K562 treated with DMSO at 1 percent for 12 hours (cell line): ENCODE data around the gene TKTL2. TPM values are rescaled to one million over a fixed set of nuclear protein-coding genes. Genes with fewer than 3 reads are reported as not detected.

Source experiments
- total RNA-seq: library from RNA; unstranded; fragments of 300-600 nt; gene quantifications from 2 replicates; pipeline ENCODE4 v1.2.3, GENCODE V29; 2022; ENCODE audit not compliant: insufficient read depth

TKTL2 gene, protein sequence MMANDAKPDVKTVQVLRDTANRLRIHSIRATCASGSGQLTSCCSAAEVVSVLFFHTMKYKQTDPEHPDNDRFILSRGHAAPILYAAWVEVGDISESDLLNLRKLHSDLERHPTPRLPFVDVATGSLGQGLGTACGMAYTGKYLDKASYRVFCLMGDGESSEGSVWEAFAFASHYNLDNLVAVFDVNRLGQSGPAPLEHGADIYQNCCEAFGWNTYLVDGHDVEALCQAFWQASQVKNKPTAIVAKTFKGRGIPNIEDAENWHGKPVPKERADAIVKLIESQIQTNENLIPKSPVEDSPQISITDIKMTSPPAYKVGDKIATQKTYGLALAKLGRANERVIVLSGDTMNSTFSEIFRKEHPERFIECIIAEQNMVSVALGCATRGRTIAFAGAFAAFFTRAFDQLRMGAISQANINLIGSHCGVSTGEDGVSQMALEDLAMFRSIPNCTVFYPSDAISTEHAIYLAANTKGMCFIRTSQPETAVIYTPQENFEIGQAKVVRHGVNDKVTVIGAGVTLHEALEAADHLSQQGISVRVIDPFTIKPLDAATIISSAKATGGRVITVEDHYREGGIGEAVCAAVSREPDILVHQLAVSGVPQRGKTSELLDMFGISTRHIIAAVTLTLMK
- 0.38 TPM in 1 of 2 replicates, not detected in the other for total RNA-seq

DNA sequence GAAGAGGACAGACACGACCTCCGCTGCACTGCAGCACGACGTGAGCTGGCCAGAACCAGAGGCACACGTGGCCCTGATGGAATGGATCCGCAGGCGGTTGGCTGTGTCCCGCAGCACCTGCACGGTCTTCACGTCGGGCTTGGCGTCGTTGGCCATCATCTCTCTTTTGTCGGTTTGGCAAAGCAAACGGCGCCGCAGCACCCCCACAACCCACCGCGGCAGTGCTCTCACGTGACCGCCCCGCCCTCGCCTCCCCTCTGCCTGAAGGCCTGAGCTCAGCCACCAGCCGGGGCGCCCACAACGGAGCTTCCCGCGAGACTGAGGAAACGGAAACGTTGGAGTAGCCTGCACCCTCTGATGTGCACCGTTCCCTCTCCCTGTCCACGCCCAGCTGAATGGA is at the start of gene TKTL2:
TKTL2 (minus strand) TSS at position 179 of the 400 bp plus-strand sequence; CDS start at position 159, 20 bp downstream.

DNA sequence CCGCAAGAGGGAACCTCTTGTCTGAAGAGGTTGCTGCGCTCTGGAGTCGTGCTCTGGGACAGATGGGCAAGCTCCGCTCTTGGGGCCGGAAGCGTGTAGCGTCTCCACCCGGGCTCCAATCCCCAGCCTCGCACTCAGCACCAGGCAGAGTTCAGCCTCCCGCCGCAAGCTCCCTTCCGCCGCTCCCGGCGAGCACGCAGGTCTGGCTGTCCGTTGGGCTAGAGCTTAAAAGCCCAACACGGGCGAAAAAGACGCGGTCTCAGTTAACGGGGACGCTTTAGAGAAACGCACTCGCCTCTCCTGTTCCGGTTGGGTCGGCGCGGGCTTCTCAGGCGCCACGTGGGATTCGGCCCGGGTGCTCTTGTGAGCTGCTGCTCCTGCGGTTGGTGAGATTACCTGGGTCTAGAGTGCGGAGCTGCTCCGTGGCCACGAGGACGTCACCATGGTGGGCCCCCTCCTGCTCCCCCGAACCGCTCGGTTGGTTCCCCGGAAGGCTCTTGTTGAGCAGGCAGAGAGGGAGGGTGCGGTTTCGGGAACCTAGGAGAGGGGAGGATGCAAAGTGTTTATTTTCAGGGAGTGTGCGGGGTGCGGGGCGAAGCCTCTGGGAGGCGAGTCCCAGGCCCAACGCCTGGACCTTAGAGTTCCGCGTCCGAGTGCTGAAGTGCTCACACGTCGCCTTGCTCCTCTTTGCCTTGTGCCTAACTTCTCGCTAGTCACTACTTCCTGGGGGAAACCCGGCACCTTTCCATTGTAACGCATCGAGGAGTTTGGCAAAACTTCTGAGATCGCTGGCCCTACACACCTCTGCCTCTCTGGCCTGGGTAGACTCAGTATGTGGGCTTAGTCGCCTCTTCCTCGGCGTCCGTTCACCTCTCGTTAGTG is 21.0 kb upstream of the TKTL2 start, which contains the start of gene TMA16:
TMA16 (plus strand) TSS at position 331 of the 882 bp plus-strand sequence; CDS start at position 443, 112 bp downstream.

Other genes starting within 250 kb of the TKTL2 start
- not detected in 2 replicates for gene NPY1R, start 141.2 kb downstream of the TKTL2 start, total RNA-seq
- gene NPY5R, start 129.9 kb downstream of the TKTL2 start, total RNA-seq, result not detected in 2 replicates
- 14.0 and 23.5 TPM in 2 replicates for gene TMA16, start 20.9 kb upstream of the TKTL2 start, total RNA-seq